HG02885 (cell line): ENCODE results near the gene CD8A.
"Not testable (repeated sequence)": the region's sequence is repeated elsewhere in the genome, so short reads cannot be mapped to it uniquely, and the experiment has no call there.

Experiments
- ATAC-seq: cut with Tn5 transposase; IDR thresholded peaks from one replicate; pipeline ENCODE4 v1.9.1; 2021; ENCODE audit warnings: mild to moderate bottlenecking; ENCODE audit not compliant: unreplicated experiment, poor library complexity

CD8A gene

DNA sequence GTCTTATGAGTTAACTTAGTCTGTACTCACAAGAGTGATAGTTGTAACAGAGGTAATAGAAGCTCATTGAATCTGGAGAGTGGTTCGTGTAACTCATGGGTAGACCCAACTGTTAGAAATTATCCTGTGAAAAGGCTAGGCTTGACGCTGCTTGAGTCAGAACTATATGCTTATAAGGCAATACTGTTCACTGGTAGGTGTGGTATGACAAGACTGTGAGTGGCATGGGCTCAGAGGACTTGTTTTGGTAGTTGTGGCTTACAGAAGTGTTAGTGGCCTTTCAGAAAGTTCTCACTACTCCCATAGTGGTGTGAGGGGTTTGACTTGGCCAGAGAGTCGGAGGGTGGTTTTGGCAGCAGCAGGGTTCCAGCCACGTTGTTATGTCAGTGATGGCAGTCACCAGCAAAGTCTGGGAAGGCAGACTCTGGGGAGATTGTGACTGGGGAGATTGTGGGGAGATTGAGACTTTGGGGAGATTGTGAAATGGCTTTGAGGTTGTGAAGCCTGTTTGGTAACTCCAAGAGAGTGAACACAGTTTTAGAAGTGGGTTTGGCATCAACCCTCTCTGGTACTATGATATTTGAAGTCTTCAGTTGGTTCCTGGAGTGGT, 48.7 kb downstream of the CD8A start:
- not testable (repeated sequence) for ATAC-seq

DNA sequence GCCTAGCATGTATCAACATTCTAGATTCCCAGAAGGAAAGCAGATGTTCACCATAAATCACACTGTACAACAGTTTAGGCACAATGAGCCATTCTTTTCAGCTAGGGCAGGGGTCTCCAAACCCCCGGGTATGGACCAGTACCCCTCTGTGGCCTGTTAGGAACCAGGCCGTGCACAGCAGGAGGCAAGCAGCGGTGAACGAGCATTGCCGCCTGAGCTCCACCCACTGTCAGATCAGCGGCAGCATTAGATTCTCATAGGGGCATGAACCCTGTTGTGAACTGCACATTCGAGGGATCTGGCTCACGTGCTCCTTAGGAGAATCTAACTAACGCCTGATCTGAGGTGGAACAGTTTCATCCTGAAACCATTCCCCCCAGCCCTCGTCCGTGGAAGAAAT, 50.8 kb downstream of the CD8A start:
- ATAC-seq, result not testable (repeated sequence)

DNA sequence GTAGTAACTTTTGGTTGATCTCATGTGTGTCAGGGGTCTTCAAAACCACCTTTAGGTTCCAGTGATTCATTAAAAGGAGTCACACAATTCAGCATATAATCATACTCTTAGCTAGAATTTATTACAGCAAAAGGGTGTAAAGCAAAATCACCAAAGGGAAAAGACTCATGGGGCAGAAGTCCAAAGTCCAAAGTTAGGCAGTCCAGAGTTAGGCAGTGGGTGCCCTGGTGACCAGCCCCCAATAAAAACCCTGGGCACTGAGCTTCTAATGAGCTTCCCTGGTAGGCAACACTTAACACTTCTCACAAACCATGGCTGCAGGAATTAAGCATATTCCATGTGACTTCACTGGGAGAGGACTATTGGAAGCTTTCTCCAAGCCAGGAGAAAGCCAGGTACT, 51.2 kb downstream of the CD8A start:
- not testable (repeated sequence) for ATAC-seq

DNA sequence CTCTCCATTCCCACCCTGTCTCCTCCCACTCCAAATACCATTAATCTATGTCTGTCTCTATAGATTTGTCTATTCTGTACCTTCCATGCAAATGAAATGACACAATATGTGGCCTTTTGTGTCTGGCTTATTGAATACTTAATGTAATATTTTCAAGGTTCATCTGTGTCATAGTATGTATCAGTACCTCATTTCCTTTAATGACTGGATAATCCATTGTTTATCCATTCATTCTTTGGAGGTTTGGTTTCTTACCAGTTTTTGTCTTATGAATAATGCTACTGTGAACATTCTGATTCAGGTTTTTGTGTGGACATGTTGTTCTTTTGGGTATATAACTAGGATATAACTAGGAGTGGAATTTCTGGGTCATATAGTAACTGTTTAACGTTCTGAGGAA, 55.8 kb downstream of the CD8A start:
- ATAC-seq, result not testable (repeated sequence)
